ENCODE results near the gene TGFA.

DNA sequence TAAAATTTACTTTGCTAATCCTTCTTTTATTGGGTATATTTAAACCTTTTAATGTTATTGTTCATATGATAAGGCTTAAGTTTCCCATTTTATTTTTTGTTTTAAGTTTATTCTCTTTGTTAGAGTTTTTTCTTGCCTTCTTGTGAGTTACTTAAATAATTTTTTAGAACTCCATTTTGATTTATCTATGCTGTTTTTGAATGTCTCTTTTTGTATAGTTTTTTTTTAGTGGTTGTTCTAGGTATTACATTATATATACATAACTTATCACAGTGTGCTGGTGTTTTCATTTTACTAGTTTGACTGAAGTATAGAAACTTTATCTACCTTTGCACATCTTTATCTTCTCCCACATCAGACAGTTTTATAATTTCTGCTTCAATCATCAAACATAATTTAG lies 49.4 kb upstream of the TGFA start:
- TF ChIP-seq CREB1 (IDR thresholded peaks at IDR 0.05; ENCODE audit: low read depth): no peak
- no peak for TF ChIP-seq TAF1 (IDR thresholded peaks at IDR 0.05; ENCODE audit: low read depth)
- TF ChIP-seq, protein P1, sequence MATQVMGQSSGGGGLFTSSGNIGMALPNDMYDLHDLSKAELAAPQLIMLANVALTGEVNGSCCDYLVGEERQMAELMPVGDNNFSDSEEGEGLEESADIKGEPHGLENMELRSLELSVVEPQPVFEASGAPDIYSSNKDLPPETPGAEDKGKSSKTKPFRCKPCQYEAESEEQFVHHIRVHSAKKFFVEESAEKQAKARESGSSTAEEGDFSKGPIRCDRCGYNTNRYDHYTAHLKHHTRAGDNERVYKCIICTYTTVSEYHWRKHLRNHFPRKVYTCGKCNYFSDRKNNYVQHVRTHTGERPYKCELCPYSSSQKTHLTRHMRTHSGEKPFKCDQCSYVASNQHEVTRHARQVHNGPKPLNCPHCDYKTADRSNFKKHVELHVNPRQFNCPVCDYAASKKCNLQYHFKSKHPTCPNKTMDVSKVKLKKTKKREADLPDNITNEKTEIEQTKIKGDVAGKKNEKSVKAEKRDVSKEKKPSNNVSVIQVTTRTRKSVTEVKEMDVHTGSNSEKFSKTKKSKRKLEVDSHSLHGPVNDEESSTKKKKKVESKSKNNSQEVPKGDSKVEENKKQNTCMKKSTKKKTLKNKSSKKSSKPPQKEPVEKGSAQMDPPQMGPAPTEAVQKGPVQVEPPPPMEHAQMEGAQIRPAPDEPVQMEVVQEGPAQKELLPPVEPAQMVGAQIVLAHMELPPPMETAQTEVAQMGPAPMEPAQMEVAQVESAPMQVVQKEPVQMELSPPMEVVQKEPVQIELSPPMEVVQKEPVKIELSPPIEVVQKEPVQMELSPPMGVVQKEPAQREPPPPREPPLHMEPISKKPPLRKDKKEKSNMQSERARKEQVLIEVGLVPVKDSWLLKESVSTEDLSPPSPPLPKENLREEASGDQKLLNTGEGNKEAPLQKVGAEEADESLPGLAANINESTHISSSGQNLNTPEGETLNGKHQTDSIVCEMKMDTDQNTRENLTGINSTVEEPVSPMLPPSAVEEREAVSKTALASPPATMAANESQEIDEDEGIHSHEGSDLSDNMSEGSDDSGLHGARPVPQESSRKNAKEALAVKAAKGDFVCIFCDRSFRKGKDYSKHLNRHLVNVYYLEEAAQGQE (IDR thresholded peaks at IDR 0.05; ENCODE audit: low read depth): no peak
- TF ChIP-seq EGR1 (IDR thresholded peaks at IDR 0.05): no peak
- TF ChIP-seq MAX (IDR thresholded peaks at IDR 0.05): no peak
- no peak for TF ChIP-seq TCF12 (IDR thresholded peaks at IDR 0.05; ENCODE audit: low read depth)
- TF ChIP-seq FOXM1 (IDR thresholded peaks at IDR 0.05; ENCODE audit: borderline replicate concordance, low read depth): no peak
- TF ChIP-seq EP300 (IDR thresholded peaks at IDR 0.05; ENCODE audit: borderline replicate concordance): no peak
- TF ChIP-seq USF1 (IDR thresholded peaks at IDR 0.05): no peak
- no peak for TF ChIP-seq YY1 (IDR thresholded peaks at IDR 0.05; ENCODE audit: low read depth)
- TF ChIP-seq NFIC (IDR thresholded peaks at IDR 0.05): no peak
